Liver (tissue), 3 donors: ENCODE data around the gene TNMD.

Source experiments
- CTCF ChIP-seq: fragments of 150-350 bp; IDR thresholded peaks from 2 replicates; pipeline ENCODE4 v1.5.1; 2017; ENCODE audit warnings: improper control_type of control experiment, low read depth, low read length; ENCODE audit not compliant: missing input control
- GABPA ChIP-seq, 2 donors: IDR thresholded peaks in 1 of 2; conservative IDR thresholded peaks in 1 of 2; 2 replicates each; pipeline ENCODE4 v1.6.1; 2016; ENCODE audit warnings: antibody characterized with exemption in 2 of 2, mild to moderate bottlenecking in 1 of 2, moderate library complexity in 1 of 2
- HNF4A ChIP-seq, 2 donors: conservative IDR thresholded peaks; 2 replicates each; pipeline ENCODE4 v1.6.1; 2016; ENCODE audit warnings: antibody characterized with exemption in 2 of 2, mild to moderate bottlenecking in 2 of 2
- RAD21 ChIP-seq, 2 donors: IDR thresholded peaks; 2 replicates each; pipeline ENCODE4 v1.6.1; 2016; ENCODE audit warnings: antibody characterized with exemption in 2 of 2, mild to moderate bottlenecking in 2 of 2
- SP1 ChIP-seq: IDR thresholded peaks from 2 replicates; pipeline ENCODE4 v1.6.1; 2018; ENCODE audit warnings: antibody characterized with exemption, mild to moderate bottlenecking
- TAF1 ChIP-seq: conservative IDR thresholded peaks from 2 replicates; pipeline ENCODE4 v1.6.1; 2016; ENCODE audit warnings: antibody characterized with exemption, mild to moderate bottlenecking
- YY1 ChIP-seq: IDR thresholded peaks from 2 replicates; pipeline ENCODE4 v1.6.1; 2016; ENCODE audit warnings: antibody characterized with exemption, mild to moderate bottlenecking
- TF ChIP-seq, protein P1 (sequence below): IDR thresholded peaks from 2 replicates; pipeline ENCODE4 v1.6.1; 2016; ENCODE audit warnings: antibody characterized with exemption
- TF ChIP-seq, protein P2 (sequence below): IDR thresholded peaks from 2 replicates; pipeline ENCODE4 v1.6.1; 2016; ENCODE audit warnings: antibody characterized with exemption
- donor health status: healthy.
- donor health status: healthy.

- TF ChIP-seq HNF4A (conservative IDR thresholded peaks at IDR 0.05) (no peak), CTCF (no peak), SP1 (no peak), YY1 (no peak), TAF1 (no peak), RAD21 (IDR thresholded peaks at IDR 0.05) (no peak), GABPA (IDR thresholded peaks at IDR 0.05 in 1 of 2, conservative IDR thresholded peaks at IDR 0.05 in 1 of 2) (no peak)
- TF ChIP-seq, protein P1, sequence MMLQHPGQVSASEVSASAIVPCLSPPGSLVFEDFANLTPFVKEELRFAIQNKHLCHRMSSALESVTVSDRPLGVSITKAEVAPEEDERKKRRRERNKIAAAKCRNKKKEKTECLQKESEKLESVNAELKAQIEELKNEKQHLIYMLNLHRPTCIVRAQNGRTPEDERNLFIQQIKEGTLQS, result no peak
- TF ChIP-seq, protein P2, sequence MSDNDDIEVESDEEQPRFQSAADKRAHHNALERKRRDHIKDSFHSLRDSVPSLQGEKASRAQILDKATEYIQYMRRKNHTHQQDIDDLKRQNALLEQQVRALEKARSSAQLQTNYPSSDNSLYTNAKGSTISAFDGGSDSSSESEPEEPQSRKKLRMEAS, result no peak
Observed at GRCh38 chrX:100606753-100607152, 22.0 kb downstream of the TNMD start.
